Right hindlimb (tissue), 1 donor: ENCODE data around the gene ZNF491.
"Not testable (repeated sequence)": the region's sequence is repeated elsewhere in the genome, so short reads cannot be mapped to it uniquely, and the experiment has no call there.

Source experiments
- DNase-seq: peaks from one replicate; pipeline ENCODE4 v3.0.0-alpha.2; 2018

ZNF491 gene

GRCh38 chr19:11798391-11799330, at the start of gene ZNF491:
Gene ZNF491 (plus strand): TSS chr19:11798523. CDS start chr19:11805954, 7,431 bp downstream.
- DNase-seq: peak; percentile 94

- DNase-seq: no peak
Observed at GRCh38 chr19:11749751-11750150, 48.6 kb upstream of the ZNF491 start.

GRCh38 chr19:11752244-11752736, 46.0 kb upstream of the ZNF491 start:
- DNase-seq: no peak

GRCh38 chr19:11754663-11755062, 43.7 kb upstream of the ZNF491 start:
- no peak for DNase-seq

DNA sequence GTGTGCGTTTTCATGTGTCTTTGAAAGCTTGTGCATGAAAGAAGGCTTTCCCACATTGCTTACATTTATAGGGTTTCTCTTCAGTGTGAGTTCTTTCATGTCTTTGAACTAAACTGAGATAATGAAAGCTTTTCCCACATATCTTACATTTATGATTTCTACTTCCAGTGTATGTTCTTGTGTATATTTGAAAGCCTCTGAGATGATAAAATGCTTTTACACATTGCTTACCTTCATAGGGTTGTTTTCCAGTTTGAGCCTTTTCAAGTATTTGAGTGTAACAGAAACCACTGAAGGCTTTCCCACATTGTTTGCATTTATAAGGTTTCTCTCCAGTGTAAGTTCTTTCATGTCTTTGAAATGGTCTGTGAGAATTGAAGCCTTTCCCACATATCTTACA, 41.4 kb upstream of the ZNF491 start:
- no peak for DNase-seq

- DNase-seq: no peak
Observed at GRCh38 chr19:11759805-11760204, 38.5 kb upstream of the ZNF491 start.

- DNase-seq: no peak
Observed at GRCh38 chr19:11763117-11763516, 35.2 kb upstream of the ZNF491 start.

DNA sequence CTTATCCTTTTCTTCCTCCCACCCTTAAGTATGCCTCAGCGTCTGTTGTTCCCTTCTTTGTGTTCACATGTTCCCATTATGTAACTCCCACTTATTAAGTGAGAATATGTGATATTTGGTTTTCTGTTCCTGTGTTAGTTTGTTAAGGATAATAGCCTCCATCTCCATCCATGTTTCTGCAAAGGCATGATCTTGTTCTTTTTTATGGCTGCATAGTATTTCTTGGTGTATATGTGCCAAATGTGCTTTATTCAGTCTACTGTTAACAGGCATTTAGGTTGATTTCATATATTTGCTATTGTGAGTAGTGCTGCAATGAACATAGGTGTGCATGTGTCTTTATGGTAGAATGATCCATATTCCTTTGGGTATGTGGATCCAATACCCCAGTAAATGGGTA, 34.7 kb upstream of the ZNF491 start:
- DNase-seq: no peak

DNA sequence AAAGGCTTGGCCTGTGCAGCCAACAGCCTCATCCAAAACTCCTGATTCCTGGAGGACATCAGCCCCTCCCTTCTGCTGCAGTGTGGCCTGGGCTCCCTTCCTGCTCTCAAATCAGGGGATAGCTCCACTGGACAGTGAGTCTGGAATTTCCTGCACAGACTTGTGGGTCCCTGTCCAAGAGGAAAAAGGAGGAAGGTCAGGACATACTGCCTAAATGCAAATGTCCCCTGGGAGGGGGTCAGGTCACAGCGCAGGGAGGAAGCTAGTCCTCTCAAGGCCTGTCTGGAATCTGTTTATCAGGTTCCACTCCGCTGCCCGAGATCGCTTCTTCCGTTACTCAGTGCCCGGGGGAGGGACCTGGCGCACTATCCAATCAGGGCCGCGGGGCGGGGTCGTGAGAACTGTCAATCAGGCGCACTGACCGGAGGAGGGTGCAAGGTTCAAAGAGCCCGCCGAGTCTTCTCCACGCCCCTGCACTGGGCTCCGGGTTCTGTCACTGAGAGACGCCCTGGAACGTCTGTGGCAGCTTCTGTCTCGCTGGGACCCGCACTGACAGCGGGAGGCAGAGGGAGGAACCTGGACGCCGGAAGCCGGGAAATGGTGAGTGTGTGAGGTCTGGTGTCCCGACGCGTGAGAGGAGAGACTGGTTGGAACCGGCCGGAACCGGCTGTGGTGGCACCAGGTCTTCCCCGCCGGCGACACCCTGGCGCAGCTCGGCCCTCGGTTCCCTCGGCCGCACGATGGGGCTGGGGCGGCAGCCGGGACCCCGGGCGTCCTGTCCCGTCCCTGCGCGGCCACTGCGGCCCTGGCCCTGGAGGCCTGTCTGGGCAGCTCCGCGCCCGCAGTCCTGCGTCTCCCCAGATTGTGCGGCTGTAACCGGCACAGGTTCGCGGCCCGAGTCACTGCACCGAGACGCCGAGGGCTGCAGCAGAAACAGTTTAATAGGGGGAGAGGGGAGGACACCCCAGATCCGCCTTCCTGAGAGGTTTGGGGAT, 31.4 kb upstream of the ZNF491 start, which contains the start of gene ZNF441:
ZNF441 (plus strand) TSS at position 404 of the 995 bp plus-strand sequence; CDS start at position 598, 194 bp downstream.
- DNase-seq: peak; percentile 98

GRCh38 chr19:11767633-11768133, 30.6 kb upstream of the ZNF491 start:
- DNase-seq: no peak

GRCh38 chr19:11769995-11770394, 28.3 kb upstream of the ZNF491 start:
- DNase-seq: no peak

- DNase-seq: not testable (repeated sequence)
Observed at GRCh38 chr19:11771520-11771919, 26.8 kb upstream of the ZNF491 start.

GRCh38 chr19:11776669-11777068, 21.7 kb upstream of the ZNF491 start:
- DNase-seq: not testable (repeated sequence)

DNA sequence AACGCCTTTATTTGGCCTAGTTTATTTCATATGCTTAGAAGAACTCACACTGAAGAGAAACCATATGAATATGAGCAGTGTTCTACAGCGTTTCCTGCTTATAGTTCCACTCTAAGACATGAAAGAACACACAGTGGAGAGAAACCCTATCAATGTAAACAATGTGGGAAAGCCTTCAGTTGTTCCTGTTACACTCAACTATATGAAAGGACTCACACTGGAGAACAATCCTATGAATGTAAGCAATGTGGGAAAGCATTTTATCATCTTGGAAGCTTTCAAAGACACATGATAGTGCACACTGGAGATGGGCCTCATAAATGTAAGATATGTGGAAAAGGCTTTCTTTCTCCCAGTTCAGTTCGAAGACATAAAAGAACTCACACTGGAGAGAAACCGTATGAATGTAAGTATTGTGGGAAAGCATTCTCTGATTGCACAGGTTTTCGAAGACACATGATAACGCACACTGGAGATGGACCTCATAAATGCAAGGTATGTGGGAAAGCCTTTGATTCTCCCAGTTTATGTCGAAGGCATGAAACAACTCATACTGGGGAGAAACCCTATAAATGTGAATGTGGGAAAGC, 17.8 kb upstream of the ZNF491 start:
- DNase-seq: no peak

- no peak for DNase-seq
Observed at GRCh38 chr19:11781295-11782057, 16.8 kb upstream of the ZNF491 start.

DNA sequence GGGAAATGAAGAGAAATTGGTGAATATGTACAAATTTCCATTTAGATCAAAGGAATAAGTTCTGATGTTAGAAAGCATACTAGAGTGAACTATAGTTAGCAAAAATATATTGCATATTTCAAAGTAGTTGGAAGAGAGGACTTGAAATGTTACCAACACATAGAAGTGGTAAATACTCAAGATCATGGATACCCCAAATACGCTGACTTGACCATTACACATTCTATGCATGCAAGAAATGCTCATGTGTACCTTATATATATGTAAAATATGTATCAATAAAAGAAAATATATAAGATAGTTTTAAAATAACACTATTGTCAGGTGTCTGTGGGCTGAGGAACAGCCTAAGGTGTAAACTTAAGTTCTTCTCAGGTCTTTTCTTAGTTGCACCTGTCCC, 14.6 kb upstream of the ZNF491 start:
- no peak for DNase-seq

GRCh38 chr19:11784356-11784755, 14.0 kb upstream of the ZNF491 start:
- DNase-seq: no peak

GRCh38 chr19:11787536-11787935, 10.8 kb upstream of the ZNF491 start:
- DNase-seq: no peak

- no peak for DNase-seq
Observed at GRCh38 chr19:11792942-11793341, 5.4 kb upstream of the ZNF491 start.

DNA sequence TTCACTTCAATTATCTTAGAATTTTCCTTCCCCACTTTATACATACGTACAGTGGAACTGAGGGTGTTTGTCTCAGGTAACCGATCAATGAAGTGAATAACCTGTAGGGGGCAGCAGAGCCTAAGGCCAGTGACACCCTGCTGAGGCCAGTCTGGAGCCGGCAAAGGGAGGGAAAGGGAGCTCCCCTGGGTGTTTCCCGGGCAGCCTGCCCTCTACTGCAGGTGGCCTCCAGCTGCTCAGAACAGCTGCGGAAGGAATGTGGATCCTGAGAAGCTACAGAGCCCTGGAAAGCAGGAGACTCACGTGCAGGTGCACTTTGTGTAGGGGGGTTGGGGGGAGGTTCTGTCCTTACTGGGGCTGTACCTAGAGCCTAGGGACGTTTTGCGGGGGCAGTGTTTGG, 832 bp upstream of the ZNF491 start:
- peak; percentile 91 for DNase-seq

GRCh38 chr19:11806354-11807098, 8.2 kb downstream of the ZNF491 start:
- DNase-seq: no peak
